DOHH2 (cell line): ENCODE measurements around the gene ACBD5.

ENCODE experiments used
- EZH2phosphoT487 ChIP-seq: fragments of 200-600 bp; sonication (generic); IDR thresholded peaks from 2 replicates; pipeline ENCODE4 v1.6.1; 2017; ENCODE audit warnings: borderline replicate concordance, mild to moderate bottlenecking, antibody characterized with exemption, low read length, moderate library complexity, mixed read lengths
- TF ChIP-seq, protein P1 (sequence below): fragments of 200-600 bp; sonication (generic); IDR thresholded peaks from one replicate; pipeline ENCODE4 v1.5.1; 2014; ENCODE audit warnings: antibody characterized with exemption, mild to moderate bottlenecking, low read depth, low read length; ENCODE audit not compliant: poor library complexity, severe bottlenecking

DNA sequence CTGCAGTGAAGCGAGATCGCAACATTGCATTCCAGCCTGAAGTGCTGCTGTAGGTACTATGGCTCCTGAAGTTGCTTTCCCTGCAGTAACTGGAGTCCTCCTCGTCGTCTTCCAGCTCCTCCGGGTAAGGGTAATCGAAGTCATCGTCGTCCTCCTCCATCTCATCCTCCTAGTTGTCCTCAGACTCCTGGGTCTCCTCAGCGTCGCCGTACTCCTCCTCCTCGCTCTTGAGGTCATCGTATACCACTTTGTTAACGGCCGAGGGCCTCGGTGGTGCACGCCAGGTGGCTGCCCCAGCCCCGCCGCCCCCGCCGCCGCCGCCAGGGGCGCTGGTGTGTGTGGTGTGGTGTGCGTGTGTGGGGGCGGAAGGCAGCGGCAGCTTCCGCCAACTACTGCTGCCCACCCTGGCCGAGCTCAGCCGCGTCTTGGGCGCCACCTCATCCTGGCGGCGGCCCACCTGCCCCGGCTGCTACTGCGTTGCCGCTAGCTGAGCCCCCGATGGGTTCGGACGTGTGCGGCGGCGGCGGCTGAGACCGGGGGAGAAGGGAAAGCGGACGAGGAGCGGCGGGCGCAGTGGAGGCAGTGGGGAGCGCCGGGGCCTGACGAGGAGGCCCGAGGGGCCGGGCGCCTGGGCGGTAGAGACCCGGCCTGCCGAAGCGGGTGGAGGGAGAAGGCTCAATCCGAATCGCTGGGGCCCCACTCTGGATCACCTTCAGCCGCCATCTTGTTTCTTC, 11.8 kb upstream of the ACBD5 start:
- TF ChIP-seq, protein P1, sequence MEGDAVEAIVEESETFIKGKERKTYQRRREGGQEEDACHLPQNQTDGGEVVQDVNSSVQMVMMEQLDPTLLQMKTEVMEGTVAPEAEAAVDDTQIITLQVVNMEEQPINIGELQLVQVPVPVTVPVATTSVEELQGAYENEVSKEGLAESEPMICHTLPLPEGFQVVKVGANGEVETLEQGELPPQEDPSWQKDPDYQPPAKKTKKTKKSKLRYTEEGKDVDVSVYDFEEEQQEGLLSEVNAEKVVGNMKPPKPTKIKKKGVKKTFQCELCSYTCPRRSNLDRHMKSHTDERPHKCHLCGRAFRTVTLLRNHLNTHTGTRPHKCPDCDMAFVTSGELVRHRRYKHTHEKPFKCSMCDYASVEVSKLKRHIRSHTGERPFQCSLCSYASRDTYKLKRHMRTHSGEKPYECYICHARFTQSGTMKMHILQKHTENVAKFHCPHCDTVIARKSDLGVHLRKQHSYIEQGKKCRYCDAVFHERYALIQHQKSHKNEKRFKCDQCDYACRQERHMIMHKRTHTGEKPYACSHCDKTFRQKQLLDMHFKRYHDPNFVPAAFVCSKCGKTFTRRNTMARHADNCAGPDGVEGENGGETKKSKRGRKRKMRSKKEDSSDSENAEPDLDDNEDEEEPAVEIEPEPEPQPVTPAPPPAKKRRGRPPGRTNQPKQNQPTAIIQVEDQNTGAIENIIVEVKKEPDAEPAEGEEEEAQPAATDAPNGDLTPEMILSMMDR = peak; percentile 56
- TF ChIP-seq EZH2phosphoT487 = no peak
